PC-9 (cell line): ENCODE results near the gene NFATC1.

Experiments used
- EZH2 ChIP-seq: fragments of 200-600 bp; sonication (generic); IDR thresholded peaks from 2 replicates; pipeline ENCODE4 v1.8.0; 2017; ENCODE audit warnings: antibody characterized with exemption, low read depth
- TF ChIP-seq, protein P1 (sequence below): fragments of 200-600 bp; sonication (generic); conservative IDR thresholded peaks from 2 replicates; pipeline ENCODE4 v1.6.1; 2017; ENCODE audit warnings: mixed run types, antibody characterized with exemption, mild to moderate bottlenecking, moderate library complexity

DNA sequence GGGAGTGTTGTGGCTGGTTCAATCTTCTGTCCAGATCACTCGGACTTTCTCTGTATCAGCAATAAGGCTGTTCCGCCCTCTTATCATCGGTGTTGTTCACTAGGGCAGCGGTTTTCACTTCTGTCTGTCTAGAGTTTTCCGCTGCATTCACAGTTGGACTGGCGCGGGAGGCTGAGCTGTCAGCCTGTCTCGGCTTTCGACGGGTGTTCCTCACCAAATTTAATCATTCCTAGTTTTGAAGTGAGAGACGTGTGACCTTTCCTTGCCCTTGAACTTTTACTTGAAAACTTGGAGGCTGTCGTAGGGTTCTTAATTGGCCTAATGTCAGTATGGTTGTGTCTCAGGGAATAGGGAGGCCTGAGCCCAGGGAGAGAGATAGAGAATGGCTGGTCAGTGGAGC is 108.3 kb downstream of the NFATC1 start:
- TF ChIP-seq, protein P1, sequence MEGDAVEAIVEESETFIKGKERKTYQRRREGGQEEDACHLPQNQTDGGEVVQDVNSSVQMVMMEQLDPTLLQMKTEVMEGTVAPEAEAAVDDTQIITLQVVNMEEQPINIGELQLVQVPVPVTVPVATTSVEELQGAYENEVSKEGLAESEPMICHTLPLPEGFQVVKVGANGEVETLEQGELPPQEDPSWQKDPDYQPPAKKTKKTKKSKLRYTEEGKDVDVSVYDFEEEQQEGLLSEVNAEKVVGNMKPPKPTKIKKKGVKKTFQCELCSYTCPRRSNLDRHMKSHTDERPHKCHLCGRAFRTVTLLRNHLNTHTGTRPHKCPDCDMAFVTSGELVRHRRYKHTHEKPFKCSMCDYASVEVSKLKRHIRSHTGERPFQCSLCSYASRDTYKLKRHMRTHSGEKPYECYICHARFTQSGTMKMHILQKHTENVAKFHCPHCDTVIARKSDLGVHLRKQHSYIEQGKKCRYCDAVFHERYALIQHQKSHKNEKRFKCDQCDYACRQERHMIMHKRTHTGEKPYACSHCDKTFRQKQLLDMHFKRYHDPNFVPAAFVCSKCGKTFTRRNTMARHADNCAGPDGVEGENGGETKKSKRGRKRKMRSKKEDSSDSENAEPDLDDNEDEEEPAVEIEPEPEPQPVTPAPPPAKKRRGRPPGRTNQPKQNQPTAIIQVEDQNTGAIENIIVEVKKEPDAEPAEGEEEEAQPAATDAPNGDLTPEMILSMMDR, result no peak
- TF ChIP-seq EZH2, result no peak
